Thymus (tissue), 11 donors: ENCODE results near the gene MGRN1. TPM values are rescaled to one million over a fixed set of nuclear protein-coding genes. Genes with fewer than 3 reads are reported as not detected.

Experiments
- DNase-seq, 9 donors: peaks; one replicate each; pipeline ENCODE4 v3.0.0-alpha.2; 2013; ENCODE audit warnings: low spot score in 9 of 9, low read depth in 6 of 9, missing footprints in 1 of 9
- H3K27ac ChIP-seq, 2 donors: one replicate each; pipeline ENCODE4 v1.5.1; 2013; ENCODE audit warnings: control low read depth in 1 of 2, low read depth in 1 of 2, low read length in 1 of 2, mild to moderate bottlenecking in 1 of 2, moderate library complexity in 1 of 2
- H3K27me3 ChIP-seq, 2 donors: one replicate each; pipeline ENCODE4 v1.5.1; 2013; ENCODE audit warnings: low read length in 1 of 2; ENCODE audit not compliant: control insufficient read depth in 2 of 2, insufficient read depth in 1 of 2
- H3K36me3 ChIP-seq, 2 donors: one replicate each; pipeline ENCODE4 v1.5.1; 2013; ENCODE audit warnings: low read length in 1 of 2, mild to moderate bottlenecking in 1 of 2, moderate library complexity in 1 of 2; ENCODE audit not compliant: control insufficient read depth in 2 of 2, insufficient read depth in 2 of 2
- H3K4me1 ChIP-seq, 2 donors: one replicate each; pipeline ENCODE4 v1.5.1; 2013; ENCODE audit warnings: low read length in 2 of 2; ENCODE audit not compliant: control insufficient read depth in 2 of 2, insufficient read depth in 2 of 2
- H3K4me3 ChIP-seq, 2 donors: one replicate each; pipeline ENCODE4 v1.5.1; 2013; ENCODE audit warnings: low read length in 2 of 2, control low read depth in 1 of 2, mild to moderate bottlenecking in 1 of 2
- H3K9me3 ChIP-seq, 2 donors: one replicate each; pipeline ENCODE4 v1.5.1; 2013; ENCODE audit warnings: low read length in 1 of 2, mild to moderate bottlenecking in 1 of 2; ENCODE audit not compliant: control insufficient read depth in 2 of 2, insufficient read depth in 1 of 2
- WGBS: extraction: QIAGEN DNeasy Blood & Tissue Kit; methylation state at CpG from one replicate; pipeline ENCODE4 v1.1.7; 2013; 5-methylcytosine and 5-hydroxymethylcytosine counted together
- polyA plus RNA-seq: library from polyadenylated mRNA; stranded (reverse); fragments of 200-250 nt; gene quantifications from one replicate; pipeline ENCODE4 v1.2.3, GENCODE V29; 2013
- total RNA-seq: library from RNA; stranded (reverse); fragments of 120-200 nt; gene quantifications from one replicate; pipeline ENCODE4 v1.2.4, GENCODE V29; 2013
- donor health status: healthy.

Gene MGRN1
- total and polyA plus RNA-seq, 2 donors = 8.4 to 16.0 TPM

GRCh38 chr16:4628283-4628682, 3.7 kb downstream of the MGRN1 start:
- Histone ChIP-seq H3K9me3 (peaks cover 0 to 3% of the 10 kb centered on the region in 2 donors), H3K27me3 (no peaks in the 10 kb centered on the region), H3K4me3 (no peak overlapping the region), H3K27ac (no peak overlapping the region), H3K36me3 (peaks cover 8 to 9% of the 10 kb centered on the region in 2 donors), H3K4me1 (peaks cover 14 to 20% of the 10 kb centered on the region in 2 donors)
- DNase-seq = no peak
- 93% methylated on average over 9 of the region's 9 CpGs for WGBS

GRCh38 chr16:4631444-4631843, 6.8 kb downstream of the MGRN1 start:
- Histone ChIP-seq H3K4me1 (peaks cover under 1% of the 10 kb centered on the region in 2 donors), H3K4me3 (no peak overlapping the region), H3K36me3 (peaks cover 12 to 18% of the 10 kb centered on the region in 2 donors), H3K9me3 (no peaks in the 10 kb centered on the region), H3K27me3 (no peaks in the 10 kb centered on the region), H3K27ac (no peak overlapping the region)
- DNase-seq = no peak
- 99% methylated on average over 1 of the region's 1 CpG for WGBS

DNA sequence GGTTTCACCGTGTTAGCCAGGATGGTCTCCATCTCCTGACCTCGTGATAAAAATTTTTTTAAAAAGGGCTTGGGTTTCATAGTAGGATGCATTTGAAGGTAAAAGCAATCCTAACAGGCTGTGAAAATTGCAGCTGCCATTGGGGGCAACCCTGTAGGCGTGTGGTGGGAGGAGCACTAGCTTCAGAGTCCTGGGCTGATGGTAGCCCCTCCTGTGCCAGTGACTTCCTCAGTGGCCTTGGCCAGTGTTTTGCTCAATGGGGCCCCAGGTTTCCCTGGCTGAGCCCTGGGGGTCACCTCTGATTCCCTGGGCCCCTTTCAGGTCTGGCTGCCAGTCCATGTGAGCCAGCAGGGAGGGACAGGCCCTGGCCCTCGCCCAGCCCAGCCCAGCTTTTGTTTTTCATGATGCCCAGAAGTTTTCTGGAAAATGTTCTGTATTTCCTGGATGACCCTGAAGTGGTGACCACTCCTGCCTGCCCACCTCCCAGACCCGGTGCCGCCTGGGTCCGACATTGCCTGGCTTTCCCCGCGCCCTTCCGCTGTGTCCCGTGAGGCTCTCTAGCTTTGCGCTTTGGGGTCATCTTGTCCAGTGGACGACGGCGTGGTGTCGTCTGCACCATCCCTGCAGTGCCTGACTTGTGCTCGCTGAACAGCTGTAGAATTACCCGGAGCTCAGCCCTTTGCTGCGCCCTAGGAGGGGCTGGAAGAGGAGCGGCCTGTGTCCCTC, 9.4 kb downstream of the MGRN1 start:
- no peak overlapping the region for H3K4me3 ChIP-seq
- no peaks in the 10 kb centered on the region for H3K4me1 ChIP-seq
- no peak for DNase-seq
- H3K27me3 ChIP-seq = no peaks in the 10 kb centered on the region
- peaks cover 8 to 21% of the 10 kb centered on the region in 2 donors for H3K36me3 ChIP-seq
- WGBS = 97% methylated on average over 20 of the region's 20 CpGs
- H3K27ac ChIP-seq = no peak overlapping the region
- no peaks in the 10 kb centered on the region for H3K9me3 ChIP-seq

DNA sequence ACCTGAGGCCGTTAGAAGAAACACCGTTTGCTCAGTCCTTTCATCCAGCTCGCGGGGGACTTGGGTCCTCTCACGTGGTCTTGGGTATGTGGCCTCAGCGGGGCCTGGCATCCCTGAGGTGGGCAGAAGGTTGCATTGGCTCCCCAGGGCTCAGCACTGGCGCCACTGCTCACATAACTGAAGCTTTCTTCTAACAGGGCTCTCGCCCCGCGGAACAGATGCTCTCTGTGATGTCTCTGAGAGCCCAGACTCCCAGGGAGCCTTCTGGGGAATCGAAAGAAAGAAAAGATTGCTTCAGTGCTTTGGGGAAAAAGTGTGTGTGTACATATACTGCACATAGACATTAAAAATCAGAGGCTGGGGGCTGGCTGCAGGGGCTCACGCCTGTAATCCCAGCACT, 10.1 kb downstream of the MGRN1 start:
- Histone ChIP-seq H3K27me3 (no peaks in the 10 kb centered on the region), H3K9me3 (no peaks in the 10 kb centered on the region), H3K36me3 (peaks cover 8 to 23% of the 10 kb centered on the region in 2 donors), H3K27ac (no peak overlapping the region), H3K4me3 (no peak overlapping the region), H3K4me1 (peaks cover 0 to 3% of the 10 kb centered on the region in 2 donors)
- DNase-seq = no peak
- WGBS = 97% methylated on average over 12 of the region's 12 CpGs

GRCh38 chr16:4636196-4636595, 11.6 kb downstream of the MGRN1 start:
- H3K36me3 ChIP-seq = peaks cover 10 to 23% of the 10 kb centered on the region in 2 donors
- DNase-seq = no peak

DNA sequence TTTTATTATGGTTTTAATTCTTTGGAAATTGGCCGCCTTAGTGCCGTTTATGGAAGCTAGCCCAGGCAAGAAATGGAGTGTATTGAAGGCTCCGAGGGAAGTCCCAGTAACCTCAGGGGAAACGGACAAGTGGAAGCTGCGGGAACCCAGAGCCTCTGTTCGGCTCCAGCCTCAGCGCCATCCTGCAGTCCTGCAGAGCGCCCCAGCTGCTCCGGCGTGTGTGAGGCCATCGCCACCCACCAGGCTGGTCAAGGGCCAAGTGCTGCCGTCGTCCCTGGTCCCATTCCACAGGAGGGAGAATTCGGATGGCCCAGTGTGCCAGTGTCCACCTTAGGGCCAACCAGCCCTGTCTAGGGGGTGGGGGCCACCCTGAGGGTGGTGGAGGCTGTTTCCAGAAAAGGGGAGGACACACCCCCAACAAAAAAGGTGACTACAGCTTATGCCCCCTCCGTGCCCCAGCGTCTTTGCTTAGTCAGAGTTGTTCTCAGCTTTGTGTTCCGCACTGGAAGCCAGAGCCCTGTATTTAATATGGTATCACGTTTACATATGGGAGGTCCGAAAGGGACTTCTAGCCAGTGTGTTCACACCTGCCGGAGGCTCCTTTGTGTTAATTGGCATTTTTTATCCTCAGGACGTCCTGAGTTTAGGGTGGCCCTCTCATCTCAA, 13.0 kb downstream of the MGRN1 start:
- DNase-seq = no peak
- Histone ChIP-seq H3K36me3 (peaks cover 10 to 23% of the 10 kb centered on the region in 2 donors), H3K9me3 (no peaks in the 10 kb centered on the region), H3K27me3 (no peaks in the 10 kb centered on the region), H3K4me1 (peaks cover 5 to 21% of the 10 kb centered on the region in 2 donors), H3K4me3 (no peak overlapping the region), H3K27ac (no peak overlapping the region)
- 97% methylated on average over 21 of the region's 21 CpGs for WGBS

More at GRCh38 chr16:4636196-4636595, 11.6 kb downstream of the MGRN1 start:
- H3K27ac ChIP-seq = no peak overlapping the region
- H3K4me3 ChIP-seq = no peak overlapping the region
- no peaks in the 10 kb centered on the region for H3K9me3 ChIP-seq
- WGBS = 97% methylated on average over 13 of the region's 13 CpGs
- no peaks in the 10 kb centered on the region for H3K27me3 ChIP-seq
- H3K4me1 ChIP-seq = peaks cover 3 to 15% of the 10 kb centered on the region in 2 donors

DNA sequence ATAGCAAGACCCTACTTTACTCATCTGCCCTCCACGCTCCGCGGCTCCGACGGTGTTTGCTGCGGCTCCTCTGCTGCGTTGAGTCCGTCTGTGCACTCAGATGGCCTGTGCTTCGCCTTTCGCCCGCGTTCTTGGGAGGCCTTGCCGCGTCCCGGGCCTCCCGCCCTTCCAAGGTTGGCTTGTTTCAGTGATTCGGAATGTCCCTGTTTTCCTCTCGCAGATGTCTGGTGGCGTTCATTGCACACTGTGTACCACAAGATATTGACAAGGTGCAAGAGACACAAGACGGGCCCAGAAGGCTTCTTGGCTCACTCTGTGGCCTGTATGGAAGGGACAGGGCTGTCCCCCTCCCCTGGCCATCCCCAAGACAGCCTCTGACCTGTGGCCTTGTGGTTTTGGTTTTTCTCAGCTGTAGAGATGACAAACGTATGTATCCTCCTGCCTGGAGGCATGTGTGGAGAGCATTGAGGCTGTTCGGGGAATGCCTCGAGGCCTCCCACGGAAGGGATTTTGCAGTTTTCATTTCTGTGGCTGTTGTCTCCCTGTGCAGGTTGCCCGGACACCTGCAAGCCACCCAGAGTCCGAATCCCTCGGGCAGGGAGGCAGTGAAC, 15.4 kb downstream of the MGRN1 start:
- H3K4me1 ChIP-seq = peaks cover 5 to 21% of the 10 kb centered on the region in 2 donors
- H3K9me3 ChIP-seq = no peaks in the 10 kb centered on the region
- H3K27me3 ChIP-seq = no peaks in the 10 kb centered on the region
- peaks cover 5 to 16% of the 10 kb centered on the region in 2 donors for H3K36me3 ChIP-seq
- 95% methylated on average over 27 of the region's 27 CpGs for WGBS
- H3K4me3 ChIP-seq = no peak overlapping the region
- H3K27ac ChIP-seq = no peak overlapping the region
- DNase-seq = no peak

DNA sequence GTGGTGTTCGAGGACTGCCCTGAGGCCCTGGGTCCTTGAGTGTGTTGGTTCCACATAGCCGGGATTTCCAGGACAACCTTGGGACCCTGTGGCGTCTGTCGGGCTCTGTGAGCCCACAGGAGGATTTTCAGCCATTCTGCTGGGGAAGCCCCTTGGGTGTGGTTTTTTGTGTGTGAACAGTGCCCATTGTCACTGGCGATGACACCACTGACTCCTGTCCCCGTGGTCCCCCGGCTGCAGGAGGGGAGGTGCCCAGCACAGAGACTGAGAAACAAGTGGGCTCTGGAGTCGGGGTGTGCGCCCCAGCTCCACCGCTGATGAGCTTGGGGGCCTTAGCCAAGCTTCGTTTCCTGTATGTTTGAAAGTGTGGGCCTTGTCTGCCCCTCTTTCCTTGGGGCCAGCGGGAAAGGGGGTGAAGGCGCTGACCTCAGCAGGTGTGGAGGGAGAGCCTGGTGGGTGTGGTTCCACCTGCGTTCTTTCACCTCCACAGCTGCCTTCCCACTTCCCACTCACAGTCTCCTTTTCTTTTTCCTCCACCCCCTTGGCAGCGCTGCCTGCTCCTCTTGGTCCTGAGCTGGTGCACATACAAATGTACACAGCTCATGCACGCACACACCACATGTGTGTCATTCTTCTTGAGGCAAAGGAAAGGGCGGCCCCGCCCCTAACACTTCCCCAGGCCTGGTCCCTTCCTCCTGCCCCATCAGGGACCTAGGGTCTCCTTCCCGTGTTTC, 16.1 kb downstream of the MGRN1 start:
- H3K27ac ChIP-seq = no peak overlapping the region
- peaks cover 5 to 20% of the 10 kb centered on the region in 2 donors for H3K36me3 ChIP-seq
- no peak for DNase-seq
- peaks cover 5 to 26% of the 10 kb centered on the region in 2 donors for H3K4me1 ChIP-seq
- H3K9me3 ChIP-seq = no peaks in the 10 kb centered on the region
- 90% methylated on average over 19 of the region's 19 CpGs for WGBS
- H3K4me3 ChIP-seq = no peak overlapping the region
- H3K27me3 ChIP-seq = no peaks in the 10 kb centered on the region
